Left ventricle myocardium inferior (tissue), 1 donor: ENCODE results near the gene TANGO6. TPM values are rescaled to one million over a fixed set of nuclear protein-coding genes. Genes with fewer than 3 reads are reported as not detected.

Source experiments
- DNase-seq: peaks from one replicate; pipeline ENCODE4 v3.0.0-alpha.2; 2020
- H3K27ac ChIP-seq: fragments of 200-600 bp; replicated peaks from 2 replicates; pipeline ENCODE4 v1.8.0; 2021
- H3K27me3 ChIP-seq: fragments of 200-600 bp; 2 replicates; pipeline ENCODE4 v1.8.0; 2021; ENCODE audit warnings: low read depth
- H3K36me3 ChIP-seq: fragments of 200-600 bp; 2 replicates; pipeline ENCODE4 v1.8.0; 2021
- H3K4me1 ChIP-seq: fragments of 200-600 bp; 2 replicates; pipeline ENCODE4 v1.8.0; 2021
- H3K4me3 ChIP-seq: fragments of 200-600 bp; 2 replicates; pipeline ENCODE4 v1.8.0; 2021; ENCODE audit warnings: mild to moderate bottlenecking, moderate library complexity
- H3K9me3 ChIP-seq: fragments of 200-600 bp; replicated peaks from 2 replicates; pipeline ENCODE4 v1.8.0; 2021
- CTCF ChIP-seq: fragments of 200-600 bp; IDR thresholded peaks from 2 replicates; pipeline ENCODE4 v1.8.0; 2021; ENCODE audit warnings: antibody characterized with exemption, mild to moderate bottlenecking, borderline replicate concordance
- intact Hi-C: fragments of 100-400 bp; cut with micrococcal nuclease; formaldehyde crosslinking; loops from one replicate; pipeline ENCODE4 v1.11.0; 2022
- long read RNA-seq: library from polyadenylated mRNA; unstranded; transcript quantifications from one replicate; pipeline ENCODE4 v2.0.0, GENCODE V29; 2021
- total RNA-seq: library from RNA; stranded (reverse); fragmentation: NEBNext Ultra II Directional; extraction: Animal tissue kit (Norgen Biotek cat#: 25700); gene quantifications from one replicate; pipeline ENCODE4 v1.2.1, GENCODE V29; 2021
- donor health status: DM: no; HTN: yes; CAD: no; lungs with severe emphysema.

TANGO6 gene
- 10.5 TPM for total RNA-seq
- long read RNA-seq, full-length matches to known transcripts = 11 of 13 reads
- long read RNA-seq, partial matches to known transcripts = 1 of 13 reads
- long read RNA-seq, other reads (novel, unspliced or antisense) = 1 of 13 reads

GRCh38 chr16:68843482-68844210 lies at the start of gene TANGO6:
Gene TANGO6, plus strand, starts transcription at chr16:68843531. Its CDS starts 87 bp downstream, at chr16:68843618.
- intact Hi-C loops = no loop called here
- TF ChIP-seq CTCF = peak; percentile 21
- H3K4me1 ChIP-seq = peaks cover 17% of the 10 kb centered on the region
- H3K27ac ChIP-seq = peak within 1 kb of the TSS; percentile 89
- DNase-seq = peak; percentile 87
- no peaks in the 10 kb centered on the region for H3K9me3 ChIP-seq
- H3K4me3 ChIP-seq = peak within 1 kb of the TSS; percentile 93
- no peaks in the 10 kb centered on the region for H3K36me3 ChIP-seq
- H3K27me3 ChIP-seq = no peaks in the 10 kb centered on the region

GRCh38 chr16:68798398-68798797 lies 44.9 kb upstream of the TANGO6 start:
- Histone ChIP-seq H3K27ac (no peak overlapping the region), H3K4me3 (no peak overlapping the region), H3K9me3 (no peaks in the 10 kb centered on the region), H3K27me3 (no peaks in the 10 kb centered on the region), H3K36me3 (no peaks in the 10 kb centered on the region), H3K4me1 (no peaks in the 10 kb centered on the region)
- TF ChIP-seq CTCF = no peak
- DNase-seq = no peak
- intact Hi-C loops = no loop called here

- no peaks in the 10 kb centered on the region for H3K9me3 ChIP-seq
- peak; percentile 68 for TF ChIP-seq CTCF
- intact Hi-C loops = no loop called here
- H3K4me1 ChIP-seq = no peaks in the 10 kb centered on the region
- no peaks in the 10 kb centered on the region for H3K27me3 ChIP-seq
- H3K36me3 ChIP-seq = no peaks in the 10 kb centered on the region
- H3K27ac ChIP-seq = no peak overlapping the region
- H3K4me3 ChIP-seq = no peak overlapping the region
- no peak for DNase-seq
Observed at GRCh38 chr16:68800257-68800875, 43.0 kb upstream of the TANGO6 start.

GRCh38 chr16:68802190-68802589 lies 41.1 kb upstream of the TANGO6 start:
- no peak overlapping the region for H3K4me3 ChIP-seq
- H3K4me1 ChIP-seq = no peaks in the 10 kb centered on the region
- H3K27me3 ChIP-seq = no peaks in the 10 kb centered on the region
- no peaks in the 10 kb centered on the region for H3K36me3 ChIP-seq
- intact Hi-C loops = no loop called here
- H3K9me3 ChIP-seq = no peaks in the 10 kb centered on the region
- no peak for DNase-seq
- TF ChIP-seq CTCF = no peak
- no peak overlapping the region for H3K27ac ChIP-seq

GRCh38 chr16:68806422-68806821 lies 36.9 kb upstream of the TANGO6 start:
- Histone ChIP-seq H3K4me1 (no peaks in the 10 kb centered on the region), H3K27me3 (peaks cover 27% of the 10 kb centered on the region), H3K9me3 (no peaks in the 10 kb centered on the region), H3K27ac (no peak overlapping the region), H3K4me3 (no peak overlapping the region), H3K36me3 (no peaks in the 10 kb centered on the region)
- no peak for DNase-seq
- intact Hi-C loops = no loop called here
- no peak for TF ChIP-seq CTCF
